ENCODE data around the gene GALNTL6. TPM values are rescaled to one million over a fixed set of nuclear protein-coding genes. Genes with fewer than 3 reads are reported as not detected.

The GALNTL6 gene
- total and polyA plus RNA-seq, 3 experiments from 2014 or later: not detected

DNA sequence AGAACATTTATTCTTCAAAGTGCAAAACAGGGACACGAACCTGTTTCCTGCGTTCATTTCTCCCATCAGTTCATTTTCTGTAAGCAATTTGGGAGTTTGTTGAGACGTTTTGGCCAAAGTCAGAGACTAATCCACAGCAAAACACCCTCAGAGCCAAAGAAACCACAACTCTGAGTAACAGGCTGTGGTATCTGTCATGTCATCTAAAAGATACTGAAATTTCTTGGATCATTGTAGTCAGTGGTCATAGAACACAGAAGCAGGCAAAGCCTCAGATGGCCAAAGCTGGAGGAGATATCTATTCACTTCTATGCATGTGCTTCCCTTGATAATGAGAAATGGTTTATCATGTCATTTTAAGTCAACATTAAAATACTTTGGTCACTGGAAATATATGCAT lies 869.8 kb downstream of the GALNTL6 start:
- H3K4me3 Mint-ChIP-seq: no peak overlapping the region
- H3K9me3 ChIP-seq (ENCODE audit: low read length): no peaks in the 10 kb centered on the region
- H3K4me3 ChIP-seq (ENCODE audit: low read length): no peak overlapping the region
- peaks cover 0 to 2% of the 10 kb centered on the region in 2 donors for H3K27me3 Mint-ChIP-seq
- no peak for DNase-seq
- H3K27me3 ChIP-seq (ENCODE audit: insufficient read depth, low read length, poor library complexity, severe bottlenecking): no peaks in the 10 kb centered on the region
- H3K27ac ChIP-seq (ENCODE audit: low read depth, low read length): no peak overlapping the region
- CTCF ChIA-PET: no interaction called here
- POLR2A ChIA-PET: no interaction called here
- H3K36me3 ChIP-seq (ENCODE audit: insufficient read depth, low read length): no peaks in the 10 kb centered on the region
- peaks cover 0 to 18% (median 2%) of the 10 kb centered on the region in 5 donors for H3K9me3 Mint-ChIP-seq
- no peaks in the 10 kb centered on the region for H3K36me3 Mint-ChIP-seq
- H3K4me1 ChIP-seq (ENCODE audit: insufficient read depth, low read length): no peaks in the 10 kb centered on the region
- no peak overlapping the region for H3K27ac Mint-ChIP-seq
- no peaks in the 10 kb centered on the region for H3K4me1 Mint-ChIP-seq

DNA sequence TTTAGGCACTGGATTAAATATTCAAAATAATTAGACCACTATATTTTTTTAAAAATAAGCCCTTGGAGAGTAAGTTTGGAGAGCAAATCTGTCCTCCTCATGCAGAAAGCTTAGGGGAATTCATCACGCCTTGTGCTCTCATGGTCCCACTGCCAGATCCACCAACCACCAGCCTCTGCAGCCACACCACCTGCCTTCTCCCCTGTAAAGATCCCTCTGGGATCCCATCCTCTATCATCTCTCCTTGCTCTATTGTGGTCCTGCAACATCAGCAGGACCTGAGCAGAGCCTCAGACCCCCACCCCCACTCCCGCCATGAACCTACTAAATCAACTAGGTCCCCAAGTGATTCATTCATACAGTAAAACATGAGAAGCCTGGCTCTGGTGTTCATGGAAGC lies 872.8 kb downstream of the GALNTL6 start:
- no peak overlapping the region for H3K27ac ChIP-seq (ENCODE audit: low read depth, low read length)
- H3K27me3 ChIP-seq (ENCODE audit: insufficient read depth, low read length, poor library complexity, severe bottlenecking): no peaks in the 10 kb centered on the region
- no peak overlapping the region for H3K27ac Mint-ChIP-seq
- H3K4me1 Mint-ChIP-seq: no peaks in the 10 kb centered on the region
- no peaks in the 10 kb centered on the region for H3K4me1 ChIP-seq (ENCODE audit: insufficient read depth, low read length)
- ChIA-PET CTCF (no interaction called here), POLR2A (no interaction called here)
- DNase-seq: no peak
- no peaks in the 10 kb centered on the region for H3K9me3 ChIP-seq (ENCODE audit: low read length)
- H3K4me3 ChIP-seq (ENCODE audit: low read length): no peak overlapping the region
- H3K4me3 Mint-ChIP-seq: no peak overlapping the region
- H3K27me3 Mint-ChIP-seq: no peaks in the 10 kb centered on the region
- H3K36me3 Mint-ChIP-seq: no peaks in the 10 kb centered on the region
- peaks cover 0 to 13% (median 5%) of the 10 kb centered on the region in 5 donors for H3K9me3 Mint-ChIP-seq
- H3K36me3 ChIP-seq (ENCODE audit: insufficient read depth, low read length): no peaks in the 10 kb centered on the region

DNA sequence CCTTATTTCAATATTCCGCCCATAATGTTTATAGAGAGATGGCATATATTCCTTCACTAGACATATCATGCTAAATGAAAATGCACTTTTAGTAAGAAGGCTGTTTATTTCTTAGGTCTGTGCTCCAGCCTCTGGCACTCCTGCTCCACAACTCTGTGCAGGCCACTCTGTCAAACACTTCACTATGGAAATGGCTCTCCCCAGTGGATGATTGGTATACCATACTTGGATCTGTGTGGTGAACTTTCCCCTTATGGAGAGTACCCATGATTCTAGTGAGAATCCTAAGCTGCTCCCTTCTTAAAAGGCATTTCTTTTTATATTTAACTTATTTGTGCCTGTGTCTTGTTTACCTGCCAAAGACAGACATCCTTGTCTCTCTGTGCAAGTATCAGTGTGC lies 875.3 kb downstream of the GALNTL6 start:
- CTCF ChIA-PET: no interaction called here
- H3K9me3 Mint-ChIP-seq: peaks cover 6 to 14% (median 10%) of the 10 kb centered on the region in 5 donors
- H3K27ac Mint-ChIP-seq: no peak overlapping the region
- POLR2A ChIA-PET: no interaction called here
- no peak for DNase-seq
- Histone ChIP-seq H3K36me3 (ENCODE audit: insufficient read depth, low read length) (no peaks in the 10 kb centered on the region), H3K4me1 (ENCODE audit: insufficient read depth, low read length) (no peaks in the 10 kb centered on the region), H3K9me3 (ENCODE audit: low read length) (no peaks in the 10 kb centered on the region), H3K4me3 (ENCODE audit: low read length) (no peak overlapping the region), H3K27me3 (ENCODE audit: insufficient read depth, low read length, poor library complexity, severe bottlenecking) (no peaks in the 10 kb centered on the region), H3K27ac (ENCODE audit: low read depth, low read length) (no peak overlapping the region)
- no peaks in the 10 kb centered on the region for H3K4me1 Mint-ChIP-seq
- no peaks in the 10 kb centered on the region for H3K27me3 Mint-ChIP-seq
- H3K36me3 Mint-ChIP-seq: no peaks in the 10 kb centered on the region
- no peak overlapping the region for H3K4me3 Mint-ChIP-seq

DNA sequence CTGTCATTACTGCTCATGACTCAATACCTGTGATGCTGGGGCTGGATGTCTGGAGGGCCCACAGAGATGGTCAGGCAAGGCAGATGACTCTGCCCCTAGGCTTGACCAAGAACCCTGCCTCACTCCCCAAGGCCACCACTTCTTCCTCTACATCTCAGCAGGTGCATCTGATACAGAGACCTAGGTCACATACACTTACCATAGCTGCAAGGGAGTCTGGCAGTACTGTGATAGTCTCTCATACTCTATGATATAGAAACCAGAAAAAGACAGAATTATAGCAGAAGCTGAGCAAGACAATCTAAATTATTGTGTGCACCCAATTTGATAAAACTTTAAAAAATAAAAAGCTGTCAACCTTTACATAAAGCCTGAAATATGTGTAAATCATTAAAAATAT lies 878.3 kb downstream of the GALNTL6 start:
- no peak for DNase-seq
- ChIA-PET CTCF (no interaction called here), POLR2A (no interaction called here)
- H3K36me3 ChIP-seq (ENCODE audit: insufficient read depth, low read length): no peaks in the 10 kb centered on the region
- H3K36me3 Mint-ChIP-seq: no peaks in the 10 kb centered on the region
- no peak overlapping the region for H3K27ac ChIP-seq (ENCODE audit: low read depth, low read length)
- H3K27me3 Mint-ChIP-seq: no peaks in the 10 kb centered on the region
- no peak overlapping the region for H3K27ac Mint-ChIP-seq
- H3K4me1 Mint-ChIP-seq: no peaks in the 10 kb centered on the region
- peaks cover 8 to 23% (median 11%) of the 10 kb centered on the region in 5 donors for H3K9me3 Mint-ChIP-seq
- no peak overlapping the region for H3K4me3 Mint-ChIP-seq
- H3K9me3 ChIP-seq (ENCODE audit: low read length): no peaks in the 10 kb centered on the region
- H3K27me3 ChIP-seq (ENCODE audit: insufficient read depth, low read length, poor library complexity, severe bottlenecking): no peaks in the 10 kb centered on the region
- H3K4me1 ChIP-seq (ENCODE audit: insufficient read depth, low read length): no peaks in the 10 kb centered on the region
- H3K4me3 ChIP-seq (ENCODE audit: low read length): no peak overlapping the region

DNA sequence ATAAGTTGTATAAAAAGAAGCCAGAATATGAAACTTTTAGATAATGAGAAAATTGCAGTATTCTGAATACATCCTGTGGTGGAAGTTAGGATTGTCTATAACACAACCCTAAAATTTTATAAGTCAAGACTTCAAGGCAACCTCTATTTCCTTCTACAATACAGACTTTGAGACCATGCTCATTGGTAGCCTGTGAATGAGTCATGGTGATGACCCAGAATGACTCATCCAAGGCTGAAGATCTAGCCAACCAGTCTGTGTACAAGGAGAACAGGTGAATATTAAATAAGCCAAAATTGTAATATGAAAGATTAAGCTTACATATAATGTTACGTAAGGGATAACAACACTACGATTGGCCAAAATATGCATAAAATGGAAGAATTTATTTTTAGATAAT lies 879.5 kb downstream of the GALNTL6 start:
- Mint-ChIP-seq H3K9me3 (peaks cover 9 to 26% (median 11%) of the 10 kb centered on the region in 5 donors), H3K4me3 (no peak overlapping the region), H3K4me1 (no peaks in the 10 kb centered on the region), H3K36me3 (no peaks in the 10 kb centered on the region), H3K27me3 (no peaks in the 10 kb centered on the region), H3K27ac (no peak overlapping the region)
- Histone ChIP-seq H3K4me3 (ENCODE audit: low read length) (no peak overlapping the region), H3K27me3 (ENCODE audit: insufficient read depth, low read length, poor library complexity, severe bottlenecking) (no peaks in the 10 kb centered on the region), H3K36me3 (ENCODE audit: insufficient read depth, low read length) (no peaks in the 10 kb centered on the region), H3K4me1 (ENCODE audit: insufficient read depth, low read length) (no peaks in the 10 kb centered on the region), H3K9me3 (ENCODE audit: low read length) (no peaks in the 10 kb centered on the region), H3K27ac (ENCODE audit: low read depth, low read length) (no peak overlapping the region)
- ChIA-PET CTCF (no interaction called here), POLR2A (no interaction called here)
- no peak for DNase-seq

DNA sequence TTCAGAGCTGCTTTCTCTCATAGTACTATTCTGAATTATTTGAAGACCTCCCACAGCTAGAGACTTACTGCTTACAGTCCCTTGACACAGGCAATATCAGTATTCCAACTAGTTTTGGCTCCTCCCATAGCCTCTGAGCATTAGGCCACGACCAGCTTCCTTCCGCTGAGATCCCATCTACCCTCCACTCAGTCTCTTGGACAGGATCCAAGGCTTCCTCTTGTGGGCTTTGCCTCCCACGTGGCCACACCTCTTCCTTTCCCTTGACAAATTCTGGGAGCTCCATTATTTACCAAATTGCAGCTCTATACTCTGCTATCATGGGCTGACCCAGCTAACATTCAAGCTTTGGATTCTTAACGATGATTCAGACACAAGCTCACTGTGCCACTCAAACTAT lies 885.1 kb downstream of the GALNTL6 start:
- DNase-seq: no peak
- Histone ChIP-seq H3K9me3 (ENCODE audit: low read length) (no peaks in the 10 kb centered on the region), H3K27me3 (ENCODE audit: insufficient read depth, low read length, poor library complexity, severe bottlenecking) (no peaks in the 10 kb centered on the region), H3K4me3 (ENCODE audit: low read length) (no peak overlapping the region), H3K4me1 (ENCODE audit: insufficient read depth, low read length) (no peaks in the 10 kb centered on the region), H3K36me3 (ENCODE audit: insufficient read depth, low read length) (no peaks in the 10 kb centered on the region), H3K27ac (ENCODE audit: low read depth, low read length) (no peak overlapping the region)
- Mint-ChIP-seq H3K36me3 (no peaks in the 10 kb centered on the region), H3K27ac (no peak overlapping the region), H3K9me3 (peaks cover 3 to 30% (median 6%) of the 10 kb centered on the region in 5 donors), H3K4me3 (no peak overlapping the region), H3K4me1 (no peaks in the 10 kb centered on the region), H3K27me3 (no peaks in the 10 kb centered on the region)
- POLR2A ChIA-PET: no interaction called here
- CTCF ChIA-PET: no interaction called here

DNA sequence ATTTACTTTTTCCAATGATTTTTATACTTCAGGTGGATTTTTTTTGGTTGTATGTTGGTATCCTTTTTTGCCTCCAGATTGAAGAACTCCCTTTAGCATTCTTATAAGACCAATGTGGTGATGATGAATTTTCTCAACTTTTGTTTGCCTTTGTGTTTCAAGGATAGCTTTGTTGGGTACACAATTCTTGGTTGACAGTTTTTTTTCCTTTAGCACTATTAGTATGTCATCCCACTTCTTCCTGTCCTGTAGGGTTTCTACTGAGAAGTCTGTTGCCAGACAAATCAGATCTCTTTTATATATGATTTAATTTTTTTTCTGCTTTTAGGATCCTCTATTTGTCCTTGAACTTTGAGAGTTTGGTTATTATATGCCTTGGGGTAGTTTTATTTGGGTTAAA lies 892.4 kb downstream of the GALNTL6 start:
- no peak overlapping the region for H3K27ac ChIP-seq (ENCODE audit: low read depth, low read length)
- no peak overlapping the region for H3K27ac Mint-ChIP-seq
- peaks cover 15% of the 10 kb centered on the region for H3K9me3 ChIP-seq (ENCODE audit: low read length)
- DNase-seq: no peak
- no peak overlapping the region for H3K4me3 Mint-ChIP-seq
- H3K27me3 Mint-ChIP-seq: no peaks in the 10 kb centered on the region
- H3K4me1 Mint-ChIP-seq: no peaks in the 10 kb centered on the region
- peaks cover 18 to 43% (median 21%) of the 10 kb centered on the region in 5 donors for H3K9me3 Mint-ChIP-seq
- H3K27me3 ChIP-seq (ENCODE audit: insufficient read depth, low read length, poor library complexity, severe bottlenecking): no peaks in the 10 kb centered on the region
- no peaks in the 10 kb centered on the region for H3K36me3 ChIP-seq (ENCODE audit: insufficient read depth, low read length)
- ChIA-PET POLR2A (no interaction called here), CTCF (no interaction called here)
- H3K36me3 Mint-ChIP-seq: no peaks in the 10 kb centered on the region
- no peaks in the 10 kb centered on the region for H3K4me1 ChIP-seq (ENCODE audit: insufficient read depth, low read length)
- no peak overlapping the region for H3K4me3 ChIP-seq (ENCODE audit: low read length)

DNA sequence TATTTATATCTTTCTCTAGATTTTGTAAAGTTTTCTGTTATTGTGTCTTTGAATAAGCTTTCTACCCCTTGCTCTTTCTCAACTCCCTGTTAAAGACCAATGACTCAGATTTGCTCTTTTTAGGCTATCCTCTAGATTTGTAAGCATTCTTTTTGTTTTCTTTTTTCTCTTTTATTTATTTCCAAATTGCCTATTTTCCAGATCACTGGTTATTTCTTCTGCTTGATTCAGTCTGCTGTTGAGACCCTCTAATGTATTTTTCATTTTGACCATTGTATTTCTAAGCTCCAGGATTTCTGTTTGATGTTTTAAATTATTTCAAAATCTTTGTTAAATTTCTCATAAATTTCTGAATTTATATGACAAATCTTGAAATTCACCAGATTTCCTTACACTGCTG lies 892.8 kb downstream of the GALNTL6 start:
- no peak for DNase-seq
- CTCF ChIA-PET: no interaction called here
- Mint-ChIP-seq H3K27ac (no peak overlapping the region), H3K4me1 (no peaks in the 10 kb centered on the region), H3K4me3 (no peak overlapping the region), H3K36me3 (no peaks in the 10 kb centered on the region), H3K27me3 (no peaks in the 10 kb centered on the region), H3K9me3 (peaks cover 18 to 39% (median 21%) of the 10 kb centered on the region in 5 donors)
- no peaks in the 10 kb centered on the region for H3K36me3 ChIP-seq (ENCODE audit: insufficient read depth, low read length)
- H3K27ac ChIP-seq (ENCODE audit: low read depth, low read length): no peak overlapping the region
- H3K4me1 ChIP-seq (ENCODE audit: insufficient read depth, low read length): no peaks in the 10 kb centered on the region
- H3K27me3 ChIP-seq (ENCODE audit: insufficient read depth, low read length, poor library complexity, severe bottlenecking): no peaks in the 10 kb centered on the region
- H3K9me3 ChIP-seq (ENCODE audit: low read length): peaks cover 15% of the 10 kb centered on the region
- POLR2A ChIA-PET: no interaction called here
- H3K4me3 ChIP-seq (ENCODE audit: low read length): no peak overlapping the region

DNA sequence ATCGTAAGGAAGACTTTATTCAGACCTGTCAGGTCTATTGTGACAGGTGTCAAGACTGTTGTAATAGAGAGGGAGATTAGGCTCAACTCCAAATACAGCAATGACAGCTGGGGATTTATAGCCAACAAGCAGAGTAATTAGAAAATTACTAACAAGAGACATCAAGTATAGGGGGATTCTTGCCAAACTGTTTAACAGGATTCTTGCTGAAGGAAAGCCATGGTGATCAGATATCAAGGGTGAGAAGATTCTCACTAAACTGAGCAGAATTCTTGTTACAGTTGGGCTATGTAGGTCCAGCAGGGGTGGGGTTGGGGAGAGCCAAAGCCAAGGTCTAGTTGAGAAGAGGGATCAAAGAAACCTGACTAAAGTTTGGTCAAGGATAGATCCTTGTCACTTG lies 894.4 kb downstream of the GALNTL6 start:
- no peak overlapping the region for H3K27ac ChIP-seq (ENCODE audit: low read depth, low read length)
- Mint-ChIP-seq H3K36me3 (no peaks in the 10 kb centered on the region), H3K4me1 (no peaks in the 10 kb centered on the region), H3K27me3 (peaks cover 0 to 1% of the 10 kb centered on the region in 2 donors), H3K27ac (no peak overlapping the region), H3K9me3 (peaks cover 18 to 41% (median 24%) of the 10 kb centered on the region in 5 donors), H3K4me3 (no peak overlapping the region)
- ChIA-PET CTCF (no interaction called here), POLR2A (no interaction called here)
- H3K9me3 ChIP-seq (ENCODE audit: low read length): peaks cover 15% of the 10 kb centered on the region
- DNase-seq: no peak
- no peaks in the 10 kb centered on the region for H3K27me3 ChIP-seq (ENCODE audit: insufficient read depth, low read length, poor library complexity, severe bottlenecking)
- H3K4me1 ChIP-seq (ENCODE audit: insufficient read depth, low read length): no peaks in the 10 kb centered on the region
- no peaks in the 10 kb centered on the region for H3K36me3 ChIP-seq (ENCODE audit: insufficient read depth, low read length)
- H3K4me3 ChIP-seq (ENCODE audit: low read length): no peak overlapping the region

Data from CD8-positive, alpha-beta memory T cell (primary cell).